ENCODE results near the gene EPHA5.

EPHA5 gene

GRCh38 chr4:65344278-65344825, 325.9 kb downstream of the EPHA5 start:
- no peak for DNase-seq (ENCODE audit: low read depth)
- no peak for TF ChIP-seq CTCF (conservative IDR thresholded peaks at IDR 0.05; ENCODE audit: control insufficient read depth, insufficient read depth, low read depth, low read length)
- no peak overlapping the region for H3K4me3 ChIP-seq (ENCODE audit: control insufficient read depth, low read depth, low read length)

- H3K4me3 ChIP-seq (ENCODE audit: control insufficient read depth, low read depth, low read length): no peak overlapping the region
- no peak for TF ChIP-seq CTCF (conservative IDR thresholded peaks at IDR 0.05; ENCODE audit: control insufficient read depth, insufficient read depth, low read depth, low read length)
- DNase-seq (ENCODE audit: low read depth): no peak
Observed at GRCh38 chr4:65343342-65343741, 326.9 kb downstream of the EPHA5 start.

GRCh38 chr4:65341557-65341956, 328.7 kb downstream of the EPHA5 start:
- no peak overlapping the region for H3K4me3 ChIP-seq (ENCODE audit: control insufficient read depth, low read depth, low read length)
- no peak for DNase-seq (ENCODE audit: low read depth)
- TF ChIP-seq CTCF (conservative IDR thresholded peaks at IDR 0.05; ENCODE audit: control insufficient read depth, insufficient read depth, low read depth, low read length): no peak

- no peak overlapping the region for H3K4me3 ChIP-seq (ENCODE audit: control insufficient read depth, low read depth, low read length)
- no peak for TF ChIP-seq CTCF (conservative IDR thresholded peaks at IDR 0.05; ENCODE audit: control insufficient read depth, insufficient read depth, low read depth, low read length)
- no peak for DNase-seq (ENCODE audit: low read depth)
Observed at GRCh38 chr4:65340382-65341109, 329.7 kb downstream of the EPHA5 start.

- H3K4me3 ChIP-seq (ENCODE audit: control insufficient read depth, low read depth, low read length): no peak overlapping the region
- no peak for DNase-seq (ENCODE audit: low read depth)
- no peak for TF ChIP-seq CTCF (conservative IDR thresholded peaks at IDR 0.05; ENCODE audit: control insufficient read depth, insufficient read depth, low read depth, low read length)
Observed at GRCh38 chr4:65337371-65337770, 332.9 kb downstream of the EPHA5 start.

GRCh38 chr4:65336465-65336864, 333.8 kb downstream of the EPHA5 start:
- no peak for DNase-seq (ENCODE audit: low read depth)
- TF ChIP-seq CTCF (conservative IDR thresholded peaks at IDR 0.05; ENCODE audit: control insufficient read depth, insufficient read depth, low read depth, low read length): no peak
- no peak overlapping the region for H3K4me3 ChIP-seq (ENCODE audit: control insufficient read depth, low read depth, low read length)

All from fibroblast of mammary gland (primary cell).